Aorta (tissue), 5 donors: ENCODE measurements around the gene SCGN. TPM values are rescaled to one million over a fixed set of nuclear protein-coding genes. Genes with fewer than 3 reads are reported as not detected.

ENCODE experiments used
- ATAC-seq: fragments of 200-7000 bp; cut with Tn5 transposase; one replicate; pipeline ENCODE4 v1.9.1; 2022; ENCODE audit warnings: moderate library complexity; ENCODE audit not compliant: low FRiP score
- DNase-seq, 2 donors: peaks; one replicate each; pipeline ENCODE4 v3.0.0-alpha.2; 2020
- H3K27ac ChIP-seq, 2 donors: one replicate each; pipeline ENCODE4 v1.5.1; 2013; ENCODE audit warnings: low read length in 2 of 2, mild to moderate bottlenecking in 2 of 2, moderate library complexity in 2 of 2, control low read depth in 1 of 2, inconsistent platforms in 1 of 2, low read depth in 1 of 2
- H3K27me3 ChIP-seq, 2 donors: one replicate each; pipeline ENCODE4 v1.6.1; 2013; ENCODE audit warnings: control low read depth in 1 of 2, low read length in 1 of 2, mild to moderate bottlenecking in 1 of 2, moderate library complexity in 1 of 2; ENCODE audit not compliant: insufficient read depth in 2 of 2, control insufficient read depth in 1 of 2
- H3K36me3 ChIP-seq, 2 donors: one replicate each; pipeline ENCODE4 v1.6.1; 2013; ENCODE audit warnings: control low read depth in 1 of 2, low read length in 1 of 2, mild to moderate bottlenecking in 1 of 2; ENCODE audit not compliant: insufficient read depth in 2 of 2, control insufficient read depth in 1 of 2
- H3K4me1 ChIP-seq, 2 donors: one replicate each; pipeline ENCODE4 v1.6.1; 2013; ENCODE audit warnings: low read length in 2 of 2, control low read depth in 1 of 2, mild to moderate bottlenecking in 1 of 2, moderate library complexity in 1 of 2; ENCODE audit not compliant: insufficient read depth in 2 of 2, control insufficient read depth in 1 of 2
- H3K4me3 ChIP-seq, 2 donors: one replicate each; pipeline ENCODE4 v1.5.1; 2013; ENCODE audit warnings: low read length in 2 of 2, control low read depth in 1 of 2, mild to moderate bottlenecking in 1 of 2
- H3K9me3 ChIP-seq: one replicate; pipeline ENCODE4 v1.6.1; 2013; ENCODE audit warnings: mild to moderate bottlenecking, low read length; ENCODE audit not compliant: control insufficient read depth
- WGBS, 2 donors: extraction: QIAGEN DNeasy Blood & Tissue Kit; methylation state at CpG; one replicate each; pipeline ENCODE4 v1.1.7; 2013; 5-methylcytosine and 5-hydroxymethylcytosine counted together
- intact Hi-C, 2 donors: fragments of 100-400 bp; cut with DNase I; formaldehyde crosslinking; loops; one replicate each; pipeline versions ENCODE4 v1.14.2 to v1.15.0; 2022
- polyA plus RNA-seq, 2 donors: library from polyadenylated mRNA; stranded (reverse); fragments of 200-250 nt; gene quantifications; one replicate each; pipeline ENCODE4 v1.2.3, GENCODE V29; 2013
- total RNA-seq, 2 donors: library from RNA; stranded (reverse); fragmentation: NEBNext Ultra II Directional; extraction: Animal tissue kit (Norgen Biotek cat#: 25700); gene quantifications; one replicate each; pipeline ENCODE4 v1.2.1, GENCODE V29; 2021
- donor health status: healthy with polysubstance abuse.
- donor health status: Bipolar disorder and iron deficiency.
- donor health status: DM: no; HTN: no; CAD: no.
- donor health status: DM: no; HTN: no; CAD: no.
- donor health status: DM: yes; HTN: yes; CAD: no.

SCGN gene
- total and polyA plus RNA-seq, 4 donors = 1.1 to 3.1 TPM; not detected in 2

DNA sequence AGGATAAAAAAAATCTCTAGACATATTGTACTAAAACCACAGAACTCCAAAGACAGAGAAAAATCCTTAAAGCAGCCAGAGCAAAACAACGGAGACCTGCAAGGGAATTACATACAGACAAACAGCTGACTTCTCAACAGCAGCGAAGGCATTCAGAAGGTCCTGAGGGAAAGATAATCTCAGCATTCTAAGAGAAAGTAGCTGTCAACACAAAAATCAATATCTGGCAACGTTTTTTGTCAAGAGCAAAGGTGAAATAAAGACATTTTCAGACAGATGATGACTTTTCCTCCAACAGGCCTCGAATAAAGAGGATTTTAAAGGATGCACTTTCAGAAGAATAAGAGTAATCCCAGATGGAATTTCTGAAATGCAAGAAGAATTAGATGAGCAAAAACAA is 6.1 kb upstream of the SCGN start:
- intact Hi-C loops = no loop called here
- Histone ChIP-seq H3K4me3 (no peak overlapping the region), H3K4me1 (no peaks in the 10 kb centered on the region), H3K9me3 (no peaks in the 10 kb centered on the region), H3K27me3 (no peaks in the 10 kb centered on the region), H3K36me3 (no peaks in the 10 kb centered on the region), H3K27ac (no peak overlapping the region)
- DNase-seq (no peak), ATAC-seq (no peak)
- 65 to 71% methylated on average over 4 of the region's 4 CpGs for WGBS, 2 donors

DNA sequence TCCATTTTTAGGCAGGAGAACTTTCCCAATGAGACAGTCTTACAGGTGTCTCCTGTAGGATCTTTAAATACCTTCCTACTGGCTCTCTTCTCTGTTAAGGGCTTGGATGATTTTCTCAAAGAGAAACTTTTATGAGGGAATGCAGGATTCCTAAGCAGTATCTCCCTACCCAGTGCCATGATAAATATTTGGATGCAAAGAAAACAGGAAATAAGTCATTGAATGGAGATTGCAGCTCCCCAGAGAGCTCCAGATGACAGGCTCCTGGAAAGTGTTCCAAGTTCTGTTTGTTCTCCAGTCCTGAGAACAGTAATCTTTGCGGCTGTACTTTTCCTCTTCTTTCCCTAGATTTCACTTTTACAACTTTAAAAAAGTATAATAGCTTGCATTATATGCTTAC is 2.4 kb upstream of the SCGN start:
- 0 to 9% methylated on average over 1 of the region's 1 CpG for WGBS, 2 donors
- Histone ChIP-seq H3K27ac (no peak overlapping the region), H3K36me3 (no peaks in the 10 kb centered on the region), H3K9me3 (no peaks in the 10 kb centered on the region), H3K4me3 (no peak overlapping the region), H3K4me1 (no peaks in the 10 kb centered on the region), H3K27me3 (no peaks in the 10 kb centered on the region)
- intact Hi-C loops = no loop called here
- DNase-seq = no peak
- ATAC-seq = no peak

DNA sequence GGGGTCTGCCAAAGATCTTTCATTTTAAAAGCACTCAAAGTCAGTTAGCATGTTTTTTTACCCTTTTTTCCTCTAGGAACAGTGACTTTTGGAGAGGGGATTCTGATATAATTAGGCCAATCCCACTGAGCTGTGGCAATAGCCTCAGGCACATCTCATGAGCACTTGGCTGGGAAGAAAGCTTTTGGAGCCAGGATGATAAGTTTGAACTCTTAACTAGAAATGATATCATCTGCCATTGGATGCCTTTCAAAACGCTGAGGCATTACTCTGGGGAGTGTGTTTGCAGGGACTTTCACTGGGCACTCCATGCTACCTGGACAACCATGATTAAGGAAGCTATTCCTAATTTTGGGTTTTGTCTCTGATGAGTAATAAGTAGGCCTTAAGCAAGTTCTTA is 3.7 kb downstream of the SCGN start:
- peaks cover 0 to 2% of the 10 kb centered on the region in 2 donors for H3K27me3 ChIP-seq
- ATAC-seq (no peak), DNase-seq (no peak)
- 18% methylated on average over 1 of the region's 1 CpG for WGBS, 2 donors
- H3K4me3 ChIP-seq = no peak overlapping the region
- no peak overlapping the region for H3K27ac ChIP-seq
- H3K36me3 ChIP-seq = no peaks in the 10 kb centered on the region
- no peaks in the 10 kb centered on the region for H3K4me1 ChIP-seq
- intact Hi-C loops = no loop called here
- no peaks in the 10 kb centered on the region for H3K9me3 ChIP-seq

DNA sequence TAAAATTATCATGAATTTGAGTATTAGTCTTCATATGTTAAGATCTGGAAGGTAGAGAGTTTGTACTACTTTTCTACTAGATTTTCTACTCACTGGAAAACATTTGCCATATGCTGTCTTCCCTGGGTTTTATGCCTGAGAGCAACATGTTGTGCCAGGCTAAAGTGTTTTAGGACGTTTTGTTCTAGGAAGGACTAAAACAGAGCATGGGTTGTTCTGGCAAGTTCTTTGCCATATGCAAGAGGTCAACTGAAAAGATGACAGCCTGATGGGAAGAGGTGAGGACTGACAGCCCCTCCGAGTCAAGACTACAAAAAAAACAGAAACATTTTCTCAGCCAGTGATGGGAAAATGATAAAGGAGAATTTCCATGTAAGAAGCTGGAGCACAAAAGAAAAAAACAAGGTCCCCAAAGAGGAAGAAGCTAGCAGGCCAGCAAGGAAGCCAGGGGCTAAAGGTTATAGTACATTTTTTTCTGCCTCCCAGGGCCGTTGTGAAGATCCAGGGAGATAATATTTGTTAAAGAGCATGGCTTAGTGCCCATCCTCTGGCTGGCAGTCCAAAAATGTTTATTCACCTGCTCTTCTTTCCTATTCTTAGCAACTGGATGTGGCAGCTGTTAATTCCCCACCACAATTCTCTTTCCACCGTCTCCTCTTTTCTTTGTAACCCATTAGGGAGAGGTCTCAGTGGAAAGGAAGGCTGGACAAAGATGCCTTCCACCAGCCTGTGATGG is 7.8 kb downstream of the SCGN start:
- ATAC-seq (no peak), DNase-seq (no peak)
- intact Hi-C loops = no loop called here
- Histone ChIP-seq H3K4me1 (no peaks in the 10 kb centered on the region), H3K4me3 (no peak overlapping the region), H3K27ac (no peak overlapping the region), H3K27me3 (peaks cover 0 to 2% of the 10 kb centered on the region in 2 donors), H3K36me3 (no peaks in the 10 kb centered on the region), H3K9me3 (no peaks in the 10 kb centered on the region)
- 26 to 29% methylated on average over 4 of the region's 4 CpGs for WGBS, 2 donors

DNA sequence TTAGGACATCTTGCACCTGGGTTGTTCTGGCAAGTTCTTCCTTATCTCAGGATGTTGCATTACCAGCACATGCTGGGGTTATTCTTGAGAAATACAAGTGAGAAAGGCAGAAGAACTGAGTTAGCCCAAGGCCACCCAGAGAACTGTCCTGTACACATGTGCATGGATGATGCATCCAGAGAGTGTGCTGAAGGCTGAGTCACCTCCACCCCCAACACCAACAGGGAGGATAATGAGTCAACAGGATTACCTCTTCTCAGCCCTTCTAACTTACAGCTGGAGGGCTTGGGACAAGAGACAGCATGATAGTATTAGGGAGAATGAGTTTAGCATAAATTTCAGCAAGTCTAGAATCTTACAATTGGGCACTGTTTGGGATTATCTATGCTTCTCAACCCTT is 8.5 kb downstream of the SCGN start:
- DNase-seq (no peak), ATAC-seq (no peak)
- no peaks in the 10 kb centered on the region for H3K36me3 ChIP-seq
- peaks cover 0 to 2% of the 10 kb centered on the region in 2 donors for H3K27me3 ChIP-seq
- intact Hi-C loops = no loop called here
- H3K4me3 ChIP-seq = no peak overlapping the region
- no peak overlapping the region for H3K27ac ChIP-seq
- H3K4me1 ChIP-seq = no peaks in the 10 kb centered on the region
- H3K9me3 ChIP-seq = no peaks in the 10 kb centered on the region

DNA sequence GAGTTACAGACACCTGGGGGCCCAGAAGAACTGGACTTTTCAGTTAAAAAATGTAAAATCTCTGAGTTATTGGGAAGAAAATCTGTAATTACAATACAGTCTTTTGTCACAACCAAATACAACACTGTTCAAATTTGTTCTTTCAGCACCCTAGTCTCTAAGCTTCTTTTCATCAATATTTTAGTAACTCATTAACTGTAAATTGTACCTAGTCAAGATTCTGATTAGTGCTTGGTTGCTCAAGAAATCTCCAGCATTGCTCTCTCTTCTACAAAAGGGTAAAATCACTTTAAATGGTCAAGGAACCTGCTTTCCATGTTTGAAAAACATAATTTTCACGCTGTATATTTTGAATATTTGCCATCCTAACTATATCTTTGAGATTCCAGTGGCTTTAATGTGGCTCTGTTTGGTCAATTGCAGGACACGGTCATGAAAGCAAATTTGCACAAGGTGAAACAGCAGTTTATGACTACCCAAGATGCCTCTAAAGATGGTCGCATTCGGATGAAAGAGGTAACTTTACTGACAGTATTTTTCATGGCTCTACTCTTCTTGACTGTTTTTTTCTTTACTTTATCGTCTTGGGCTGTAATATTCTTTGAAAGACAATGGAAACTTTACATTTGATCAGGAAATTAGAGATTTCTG is 9.2 kb downstream of the SCGN start:
- DNase-seq = no peak
- ATAC-seq = no peak
- WGBS, 2 donors = 81 to 85% methylated on average over 5 of the region's 5 CpGs
- Histone ChIP-seq H3K4me3 (no peak overlapping the region), H3K36me3 (no peaks in the 10 kb centered on the region), H3K9me3 (no peaks in the 10 kb centered on the region), H3K4me1 (no peaks in the 10 kb centered on the region), H3K27me3 (no peaks in the 10 kb centered on the region), H3K27ac (no peak overlapping the region)
- intact Hi-C loops = no loop called here

DNA sequence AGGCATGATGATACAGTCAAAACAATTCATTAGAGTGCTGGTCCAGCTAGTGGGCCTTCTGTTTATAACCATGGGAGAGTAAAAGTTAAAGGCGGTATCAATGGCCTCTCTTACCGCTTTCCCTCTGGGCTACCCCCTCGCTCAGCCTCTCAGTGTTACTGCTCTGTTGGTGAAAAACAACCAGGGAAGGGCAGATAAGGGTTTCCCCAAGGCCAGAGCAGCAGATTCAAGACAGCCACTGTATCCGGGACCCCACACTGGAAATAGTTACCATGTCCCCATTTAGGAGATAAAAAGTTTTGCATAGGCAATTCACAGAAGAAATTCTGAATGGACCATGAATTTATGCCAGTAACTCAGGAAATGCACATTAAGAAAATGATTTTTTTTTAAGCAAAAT is 13.4 kb downstream of the SCGN start:
- Histone ChIP-seq H3K4me1 (no peaks in the 10 kb centered on the region), H3K36me3 (no peaks in the 10 kb centered on the region), H3K9me3 (no peaks in the 10 kb centered on the region), H3K4me3 (no peak overlapping the region), H3K27me3 (no peaks in the 10 kb centered on the region), H3K27ac (no peak overlapping the region)
- intact Hi-C loops = no loop called here
- DNase-seq = no peak
- ATAC-seq = no peak
- WGBS, 2 donors = 95 to 97% methylated on average over 4 of the region's 4 CpGs

DNA sequence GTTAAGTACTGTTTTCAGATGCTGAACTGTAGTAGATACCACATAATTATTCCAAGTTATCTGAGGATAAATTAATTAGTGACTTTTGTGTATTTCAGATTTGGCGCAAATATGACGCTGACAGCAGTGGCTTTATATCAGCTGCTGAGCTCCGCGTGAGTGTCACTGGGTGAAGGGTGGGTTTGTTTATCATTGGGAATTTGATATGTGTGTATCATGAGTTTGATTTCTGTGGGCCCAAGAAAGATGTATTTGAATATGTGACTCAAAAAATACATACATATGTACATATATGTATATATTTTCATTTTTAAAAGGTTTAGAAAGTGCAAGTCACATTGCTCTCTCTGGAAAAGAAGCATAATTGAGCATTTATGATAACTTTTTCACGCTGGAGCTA is 17.4 kb downstream of the SCGN start:
- Histone ChIP-seq H3K27ac (no peak overlapping the region), H3K9me3 (no peaks in the 10 kb centered on the region), H3K27me3 (no peaks in the 10 kb centered on the region), H3K4me3 (no peak overlapping the region), H3K36me3 (no peaks in the 10 kb centered on the region), H3K4me1 (no peaks in the 10 kb centered on the region)
- DNase-seq (no peak), ATAC-seq (no peak)
- intact Hi-C loops = no loop called here
- 96% methylated on average over 5 of the region's 5 CpGs for WGBS, 2 donors

DNA sequence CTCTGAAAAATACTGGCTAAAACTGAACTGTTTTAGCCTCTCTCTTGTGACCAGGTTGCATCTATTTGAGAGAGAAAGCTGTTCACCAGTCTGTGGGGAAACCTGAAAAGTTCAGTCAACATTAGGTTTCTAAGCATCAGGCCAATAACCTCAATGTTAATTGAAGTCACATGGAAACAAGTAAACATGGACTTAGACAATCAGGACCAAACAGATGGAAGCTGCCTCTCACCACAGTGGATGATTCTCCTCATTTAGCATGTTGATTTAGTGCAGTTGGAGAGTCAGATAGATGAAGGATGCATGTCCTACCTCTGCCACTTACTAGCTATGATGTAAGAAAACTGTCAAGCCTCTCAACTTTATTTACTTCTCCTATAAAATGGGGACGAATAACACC is 18.2 kb downstream of the SCGN start:
- intact Hi-C loops = no loop called here
- Histone ChIP-seq H3K4me3 (no peak overlapping the region), H3K9me3 (no peaks in the 10 kb centered on the region), H3K4me1 (no peaks in the 10 kb centered on the region), H3K27ac (no peak overlapping the region), H3K36me3 (no peaks in the 10 kb centered on the region), H3K27me3 (no peaks in the 10 kb centered on the region)
- no peak for DNase-seq
- WGBS, 2 donors = 52 to 75% methylated on average over 1 of the region's 1 CpG
- ATAC-seq = no peak
